HG03196 (cell line): ENCODE measurements around the gene VPS13D.
"Not testable (repeated sequence)": the region's sequence is repeated elsewhere in the genome, so short reads cannot be mapped to it uniquely, and the experiment has no call there.

Experiments used
- ATAC-seq: cut with Tn5 transposase; IDR thresholded peaks from one replicate; pipeline ENCODE4 v1.9.1; 2021; ENCODE audit not compliant: unreplicated experiment

The VPS13D gene

DNA sequence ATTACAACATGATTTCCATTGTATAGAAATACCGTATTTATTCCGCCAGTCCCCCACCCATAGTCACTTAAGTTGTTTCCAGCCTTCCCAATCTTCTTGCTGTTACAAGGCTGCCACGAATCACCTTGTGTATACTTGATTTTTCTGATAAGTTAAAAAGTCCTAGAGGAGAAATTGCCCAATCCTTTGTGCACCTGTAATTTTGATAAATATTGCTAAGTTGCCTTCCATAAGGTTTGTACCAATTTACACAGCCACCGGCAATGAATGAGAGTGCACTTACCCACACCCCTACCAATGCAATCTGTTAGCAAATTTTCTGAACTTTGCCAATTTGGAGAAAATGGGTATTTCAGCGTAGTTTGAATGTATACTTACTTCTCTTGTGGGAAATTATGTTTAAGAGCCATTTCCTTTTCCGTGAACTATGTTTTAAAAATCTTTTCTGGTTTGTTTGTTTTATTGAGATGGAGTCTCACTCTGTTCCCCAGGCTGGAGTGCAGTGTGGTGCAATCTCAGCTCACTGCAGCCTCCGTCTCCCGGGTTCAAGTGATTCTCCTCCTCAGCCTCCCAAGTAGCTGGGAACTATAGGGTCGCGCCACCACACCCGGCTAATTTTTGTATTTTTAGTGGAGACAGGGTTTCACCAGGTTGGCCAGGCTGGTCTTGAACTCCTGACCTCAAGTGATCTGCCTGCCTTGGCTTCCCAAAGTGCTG is 300.8 kb downstream of the VPS13D start:
- no peak for ATAC-seq

DNA sequence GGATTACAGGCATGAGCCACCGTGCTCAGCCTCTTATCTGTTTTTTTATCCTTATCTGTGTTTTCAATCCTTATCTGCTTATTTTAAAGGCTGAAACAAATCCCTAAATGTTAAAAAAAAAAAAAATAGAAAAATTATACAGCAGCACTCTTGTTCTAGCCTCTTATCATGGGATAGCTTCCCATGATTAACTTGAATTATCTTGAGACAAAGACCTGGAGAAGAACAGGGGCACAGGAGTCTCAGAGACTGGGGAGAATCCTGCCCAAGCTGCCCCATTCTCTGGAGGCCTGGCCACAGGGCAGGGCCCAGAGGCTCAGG is 301.3 kb downstream of the VPS13D start:
- ATAC-seq = no peak

GRCh38 chr1:12532405-12533315 is 302.8 kb downstream of the VPS13D start:
- no peak for ATAC-seq

GRCh38 chr1:12536023-12536639 is 306.3 kb downstream of the VPS13D start:
- no peak for ATAC-seq

DNA sequence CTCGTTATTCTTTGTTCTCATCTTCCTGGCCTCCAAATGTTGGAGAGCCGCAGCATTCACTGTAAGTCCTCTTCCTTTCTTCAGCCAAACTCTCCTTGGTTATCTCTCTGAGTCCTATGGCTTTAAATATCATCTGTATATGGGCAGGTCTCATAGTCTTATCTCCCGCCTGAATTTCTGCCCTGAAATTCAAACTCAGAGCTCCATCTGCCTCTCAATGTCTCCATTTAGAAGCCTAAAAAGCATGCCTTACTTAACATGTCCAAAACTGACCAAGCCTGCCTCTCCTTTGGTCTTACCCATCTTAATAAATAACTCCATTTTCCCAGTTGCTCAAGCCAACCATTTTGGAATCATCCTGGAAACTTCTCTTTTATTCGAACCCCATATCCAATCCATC is 307.5 kb downstream of the VPS13D start:
- no peak for ATAC-seq

- no peak for ATAC-seq
Observed at GRCh38 chr1:12537906-12538461, 308.2 kb downstream of the VPS13D start.

GRCh38 chr1:12538536-12538935 is 308.7 kb downstream of the VPS13D start:
- not testable (repeated sequence) for ATAC-seq

DNA sequence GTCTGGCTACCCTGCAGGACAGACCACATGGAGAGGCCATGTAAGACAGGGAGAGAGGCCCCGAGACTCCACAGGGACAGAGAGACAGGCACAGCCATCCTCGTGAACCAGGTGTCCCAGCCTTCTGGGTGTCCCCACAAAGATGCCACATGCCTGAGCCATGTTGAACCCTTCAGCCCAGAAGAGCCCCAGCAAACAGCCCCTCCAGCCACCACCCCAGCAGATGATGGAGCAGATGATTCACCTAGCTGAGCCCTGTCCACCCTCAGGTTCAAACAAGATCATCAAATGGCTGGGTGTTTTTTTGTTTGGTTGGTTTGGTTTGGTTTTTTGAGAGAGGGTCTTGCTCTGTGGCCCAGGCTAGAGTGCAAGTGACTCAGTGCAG is 309.5 kb downstream of the VPS13D start:
- ATAC-seq = no peak

DNA sequence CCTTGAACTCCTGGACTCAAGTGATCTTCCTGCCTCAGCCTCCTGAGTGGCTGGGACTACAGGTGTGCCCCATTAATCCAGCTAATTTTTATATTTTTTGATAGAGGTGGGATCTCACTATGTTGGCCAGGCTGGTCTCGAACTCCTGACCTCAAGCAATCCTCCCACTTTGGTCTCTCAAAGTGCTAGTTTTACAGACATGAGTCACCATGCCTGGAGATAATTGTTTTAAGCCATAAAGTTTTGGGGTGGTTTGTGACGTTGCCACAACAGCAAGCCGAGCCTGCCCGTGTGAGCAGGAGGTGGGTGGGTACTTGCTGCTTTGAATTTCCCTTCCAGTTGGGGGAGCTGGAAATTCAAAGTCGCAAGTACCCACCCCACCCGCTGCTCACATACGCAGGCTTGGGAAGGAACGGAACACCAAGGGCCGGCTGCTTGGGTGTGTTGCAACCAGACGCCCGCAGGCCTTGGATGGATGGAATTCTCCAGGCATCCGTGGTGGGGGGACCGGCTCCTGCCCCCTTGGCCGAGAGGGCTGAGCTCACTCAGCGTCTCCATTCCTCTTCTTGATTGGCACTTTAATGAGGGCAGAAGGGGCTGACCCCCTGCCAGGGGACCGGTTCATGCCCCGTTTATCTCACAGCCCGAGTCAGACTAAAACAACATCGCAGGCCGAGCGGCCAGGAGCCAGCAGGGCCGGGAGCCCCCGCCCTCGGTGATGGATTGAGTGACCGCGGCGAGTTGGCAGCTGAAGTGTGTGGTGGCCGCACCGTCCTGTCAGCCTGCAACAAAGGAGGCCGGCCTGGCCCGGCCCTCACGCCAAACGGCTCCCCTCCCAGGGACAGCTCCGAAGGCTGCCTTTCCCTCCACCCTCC is 310.1 kb downstream of the VPS13D start:
- no peak for ATAC-seq

DNA sequence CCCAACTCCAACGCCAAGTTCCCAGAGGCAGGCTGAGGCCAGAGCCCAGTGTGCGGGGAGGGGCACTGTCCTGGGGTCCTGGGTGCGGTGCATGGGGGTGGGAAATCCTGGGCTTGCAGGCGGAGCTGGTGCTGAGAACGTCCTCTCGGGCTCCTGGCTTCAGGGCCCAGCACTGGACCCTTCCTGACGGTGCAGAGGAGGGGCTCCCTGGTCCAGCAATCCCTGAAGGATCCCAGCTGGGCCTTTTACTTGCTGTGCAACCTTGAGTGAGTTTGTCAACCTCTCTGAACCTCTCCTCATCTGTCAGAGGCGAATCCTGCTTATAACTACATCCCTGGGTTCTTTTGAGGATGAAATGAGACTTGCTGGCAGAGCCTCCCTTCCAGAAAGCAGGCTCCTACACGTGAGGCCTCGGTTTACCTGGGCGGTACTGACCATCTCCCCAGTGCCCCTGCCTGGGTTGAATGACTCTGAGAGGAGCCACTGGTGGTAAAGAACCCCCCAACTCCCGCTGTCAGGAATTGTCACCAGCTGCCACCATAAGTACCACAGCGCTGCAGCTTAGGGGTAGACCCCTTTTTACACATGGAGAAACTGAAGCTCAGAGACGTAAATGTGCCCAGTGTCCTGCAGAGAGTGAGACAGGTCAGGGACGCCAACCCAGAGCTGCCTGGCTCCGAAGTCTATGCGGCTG is 310.9 kb downstream of the VPS13D start:
- no peak for ATAC-seq

DNA sequence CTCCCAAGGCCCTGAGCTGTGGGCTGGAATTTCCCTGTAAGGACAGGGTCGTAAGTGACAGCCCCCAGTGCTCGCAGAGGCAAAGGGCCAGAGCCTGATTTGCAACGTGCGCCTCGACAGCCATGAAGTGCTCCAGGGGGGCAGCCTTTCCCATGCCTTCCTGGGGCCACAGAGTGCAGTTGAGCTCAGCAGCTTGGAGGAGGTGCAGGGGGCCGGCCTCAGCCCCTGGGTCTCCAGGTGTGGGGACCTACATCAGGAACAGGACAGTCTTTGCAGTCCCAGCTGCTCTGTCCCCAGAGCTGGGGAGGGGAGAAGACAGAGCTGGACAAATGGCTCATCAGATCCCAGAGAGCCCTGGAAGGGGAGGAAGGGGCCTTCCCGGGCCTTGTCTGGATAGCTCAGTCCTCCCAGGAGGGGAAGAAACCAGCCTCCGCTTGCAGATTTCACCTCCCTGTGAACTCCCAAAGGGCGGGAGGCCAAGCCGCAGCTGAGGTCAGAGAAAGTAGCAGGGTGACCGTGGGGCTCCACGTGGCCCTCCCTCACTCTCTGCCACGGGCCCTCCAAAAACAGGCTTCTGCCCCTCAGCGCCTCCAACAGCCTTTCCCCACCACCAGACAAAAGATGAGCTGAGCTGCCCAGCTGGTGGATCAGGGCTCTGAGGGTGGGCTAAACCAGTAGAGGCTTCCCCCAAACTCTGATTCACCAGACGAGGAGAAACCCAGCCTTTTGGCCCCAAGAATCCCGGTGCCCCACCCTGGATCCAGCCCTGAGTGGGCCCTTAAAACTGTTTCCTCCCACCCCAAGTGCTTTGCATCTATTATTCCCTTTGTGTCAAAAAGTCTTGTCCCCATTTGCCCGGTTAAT is 311.7 kb downstream of the VPS13D start:
- ATAC-seq = no peak

GRCh38 chr1:12542138-12542465 is 312.3 kb downstream of the VPS13D start:
- no peak for ATAC-seq

DNA sequence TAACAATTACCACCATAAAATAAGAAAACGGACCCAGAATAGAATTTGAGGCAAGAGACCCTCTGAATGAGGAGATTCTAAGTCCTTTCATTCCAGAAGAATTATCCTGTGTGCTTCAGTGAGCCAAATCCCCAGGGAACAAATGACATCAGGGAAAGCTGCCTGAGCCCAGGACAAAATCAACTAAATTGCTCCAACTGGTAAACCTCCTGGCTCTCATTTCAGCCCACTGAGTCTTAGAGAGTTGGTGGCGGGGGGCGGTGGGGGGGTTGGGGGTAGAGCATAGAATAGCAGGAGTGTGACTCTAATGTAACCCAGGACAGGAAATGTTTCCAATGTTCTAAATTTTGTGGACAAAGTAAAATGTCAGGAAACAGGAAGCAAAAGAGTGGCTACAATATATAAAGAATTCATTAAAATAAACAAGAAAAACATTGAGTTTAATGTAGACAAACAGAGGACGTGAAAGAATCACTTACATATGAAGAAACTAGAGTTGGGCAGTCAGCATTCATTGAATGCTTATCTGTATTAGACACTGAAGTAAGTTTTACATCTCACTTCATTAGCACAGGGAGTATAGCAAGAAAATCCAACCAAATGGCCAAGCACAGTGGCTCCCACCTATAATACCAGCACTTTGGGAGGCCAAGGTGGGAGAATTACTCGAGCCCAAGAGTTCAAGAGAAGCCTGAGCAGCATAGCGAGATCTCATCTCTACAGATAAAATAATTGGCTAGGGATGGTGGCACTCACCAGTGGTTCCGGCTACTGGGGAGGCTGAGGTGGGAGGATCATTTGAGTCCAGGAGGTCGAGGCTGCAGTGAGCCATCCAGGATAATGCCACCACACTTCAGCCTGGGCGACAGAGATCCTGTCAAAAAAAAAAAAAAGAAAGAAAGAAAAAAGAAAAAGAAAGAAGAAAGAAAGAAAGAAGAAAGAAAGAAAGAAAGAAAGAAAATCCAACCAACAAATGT is 313.1 kb downstream of the VPS13D start:
- ATAC-seq = no peak

GRCh38 chr1:12543740-12544154 is 313.9 kb downstream of the VPS13D start:
- ATAC-seq = no peak

- no peak for ATAC-seq
Observed at GRCh38 chr1:12544357-12544756, 314.5 kb downstream of the VPS13D start.

- no peak for ATAC-seq
Observed at GRCh38 chr1:12544992-12545391, 315.2 kb downstream of the VPS13D start.

DNA sequence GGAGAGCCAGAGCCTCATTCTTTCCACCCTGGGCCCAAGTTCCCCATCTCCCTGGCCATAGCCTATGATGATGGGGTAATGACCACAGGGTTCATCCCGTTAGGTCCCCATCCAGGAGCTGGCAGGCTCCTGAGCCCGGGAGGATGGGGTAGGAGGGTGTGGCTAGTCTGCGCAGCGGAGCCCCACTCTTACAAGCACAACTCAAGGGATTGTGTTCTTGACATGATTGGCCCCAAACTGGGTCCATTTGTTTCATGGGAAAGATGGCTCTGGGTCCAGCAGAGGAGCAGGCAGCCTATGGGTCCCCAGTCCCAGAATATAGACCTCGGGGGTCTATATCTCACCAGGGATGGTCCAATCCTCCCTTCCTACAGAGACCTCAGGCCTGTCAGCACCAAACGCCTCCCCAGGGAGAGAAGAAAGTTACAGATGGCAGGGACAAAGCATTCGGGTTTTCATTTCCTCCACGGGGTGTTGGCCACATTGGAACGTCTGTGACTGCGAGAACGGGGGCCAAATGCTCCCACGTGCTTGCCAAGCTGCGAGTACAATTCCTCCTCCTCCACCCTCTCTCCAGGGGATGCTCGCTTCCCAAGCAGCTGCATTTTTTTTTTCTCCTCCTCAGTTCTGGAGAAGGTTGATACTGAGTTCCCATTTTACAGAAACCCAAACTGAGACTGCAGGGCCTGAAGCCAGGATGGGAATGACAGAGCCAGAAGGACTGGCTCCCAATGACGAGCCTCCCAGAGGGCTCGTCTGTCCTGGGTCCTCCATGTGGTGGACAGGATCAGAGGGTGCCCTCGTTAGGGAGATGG is 317.1 kb downstream of the VPS13D start:
- no peak for ATAC-seq
